Measurements from ENCODE around the gene C2orf78.
A peak's percentile ranks its signal among the peaks of the same experiment; 100 is the strongest.

The C2orf78 gene

DNA sequence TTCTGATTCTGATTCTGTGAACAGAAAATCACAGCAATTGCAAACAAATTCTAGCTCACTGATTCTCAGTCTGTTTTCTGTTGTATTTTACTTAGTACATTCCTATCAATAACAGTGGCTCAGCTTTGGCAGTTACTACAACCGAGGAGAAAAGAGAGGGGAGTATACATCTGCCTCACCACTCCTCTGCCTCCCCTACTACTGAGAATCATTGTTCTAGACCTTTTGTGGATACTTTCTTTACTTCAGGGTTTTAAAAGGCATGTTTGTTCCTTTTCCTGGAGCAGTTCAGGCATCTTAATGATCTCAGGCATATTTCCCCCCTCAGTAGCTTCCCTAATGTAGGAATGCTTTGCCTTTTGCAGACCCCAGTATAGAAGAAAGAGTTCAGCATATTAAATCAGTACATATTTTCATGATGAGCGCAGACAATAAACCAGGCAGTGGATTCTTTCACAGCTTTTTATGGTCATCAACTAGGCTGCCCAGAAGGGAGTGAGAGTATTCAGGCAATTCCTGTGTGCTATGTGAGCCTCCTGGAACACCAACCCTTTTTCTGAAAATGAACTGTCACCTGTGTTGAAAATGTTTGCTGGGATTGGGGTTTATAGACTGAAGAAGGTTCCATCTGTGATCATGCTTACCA lies 55.0 kb downstream of the C2orf78 start:
- no peak for DNase-seq

DNA sequence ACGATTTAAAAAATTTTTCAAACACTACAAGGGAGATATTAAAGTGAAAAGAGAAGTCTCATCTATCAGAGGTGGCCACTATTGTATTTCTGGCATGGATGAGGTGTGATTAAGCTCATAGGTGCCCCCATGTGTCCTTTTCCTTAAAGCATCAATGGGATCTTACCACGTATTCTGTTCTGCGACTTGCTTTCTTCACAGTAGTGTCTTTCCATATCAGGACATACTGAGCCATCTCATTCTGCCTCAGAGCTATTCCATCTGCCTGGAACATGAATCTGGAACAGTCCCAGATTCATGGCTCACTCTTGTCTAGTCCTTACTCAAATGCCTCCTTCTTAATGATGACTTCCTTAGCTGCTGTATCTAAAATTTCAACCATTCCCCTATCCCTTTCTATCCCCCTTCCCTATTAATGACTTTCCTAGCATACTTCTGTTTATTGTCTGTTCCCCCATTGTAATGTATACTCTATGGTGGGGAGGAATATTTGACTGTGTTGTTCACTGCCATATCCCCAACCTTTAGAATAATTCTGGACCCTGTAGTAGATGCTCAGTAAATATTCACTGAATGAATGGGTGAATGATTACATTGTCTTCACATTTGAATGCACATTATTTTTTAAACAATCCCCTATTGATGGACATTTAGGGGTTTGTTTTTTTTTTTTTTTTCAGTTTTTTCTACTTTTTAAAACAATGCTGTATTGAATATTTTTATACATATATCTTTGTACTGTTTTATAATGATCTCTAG lies 55.8 kb downstream of the C2orf78 start:
- DNase-seq = no peak

DNA sequence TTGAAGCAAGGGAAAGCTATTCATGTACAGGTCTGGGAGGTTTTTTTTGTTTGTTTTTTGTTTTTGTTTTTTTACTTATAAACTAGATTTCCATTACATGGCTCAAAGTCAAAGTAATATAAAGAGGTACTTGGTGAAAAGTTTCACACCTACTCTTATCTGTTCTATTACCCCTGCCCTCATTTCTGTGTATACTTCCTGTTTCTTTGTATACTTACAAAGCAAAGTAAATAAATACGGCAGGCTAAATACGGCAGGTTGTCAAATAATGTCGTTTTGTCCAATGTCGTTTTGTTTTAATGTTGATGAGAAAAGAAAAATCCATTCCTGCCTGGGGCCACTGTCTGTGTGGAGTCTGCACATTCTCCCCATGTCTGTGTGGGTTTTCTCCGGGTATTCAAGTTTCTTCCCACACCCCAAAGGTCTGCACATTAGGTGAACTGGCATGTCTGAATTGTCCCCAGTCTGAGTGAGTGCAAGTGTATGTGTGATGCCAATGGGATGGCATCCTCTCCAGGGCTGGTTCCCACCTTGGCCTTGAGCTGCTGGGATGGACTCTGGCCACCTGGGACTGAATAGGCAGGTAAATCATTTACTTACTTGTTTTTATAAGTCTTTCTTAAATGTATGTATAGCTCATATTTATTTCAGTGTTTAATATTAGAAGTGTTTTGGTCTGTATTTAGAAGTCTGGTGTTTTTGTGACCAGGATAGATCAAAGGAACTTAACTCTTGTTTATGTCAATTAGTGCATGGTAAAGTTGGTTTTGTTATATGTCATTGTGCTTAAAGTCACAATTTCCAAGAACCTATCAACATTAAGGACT lies 58.1 kb downstream of the C2orf78 start:
- DNase-seq = no peak

DNA sequence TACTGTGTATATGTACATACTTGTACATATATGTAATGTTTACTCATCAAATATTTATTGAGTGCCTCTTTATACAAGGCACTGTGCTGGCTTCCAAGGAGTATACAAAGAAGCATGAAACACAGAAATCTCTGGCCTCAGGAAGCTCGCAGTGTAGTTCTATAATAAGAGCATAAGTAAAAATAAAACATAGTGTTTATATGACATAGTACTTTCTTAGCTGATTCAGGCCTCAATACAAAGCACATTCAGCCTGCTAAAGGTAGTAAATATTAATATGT lies 58.7 kb downstream of the C2orf78 start:
- no peak for DNase-seq

- DNase-seq = no peak
These were observed 60.1 kb downstream of the C2orf78 start for GRCh38 chr2:73844087-73844486.

GRCh38 chr2:73850009-73850408 lies 66.0 kb downstream of the C2orf78 start:
- DNase-seq = no peak

DNA sequence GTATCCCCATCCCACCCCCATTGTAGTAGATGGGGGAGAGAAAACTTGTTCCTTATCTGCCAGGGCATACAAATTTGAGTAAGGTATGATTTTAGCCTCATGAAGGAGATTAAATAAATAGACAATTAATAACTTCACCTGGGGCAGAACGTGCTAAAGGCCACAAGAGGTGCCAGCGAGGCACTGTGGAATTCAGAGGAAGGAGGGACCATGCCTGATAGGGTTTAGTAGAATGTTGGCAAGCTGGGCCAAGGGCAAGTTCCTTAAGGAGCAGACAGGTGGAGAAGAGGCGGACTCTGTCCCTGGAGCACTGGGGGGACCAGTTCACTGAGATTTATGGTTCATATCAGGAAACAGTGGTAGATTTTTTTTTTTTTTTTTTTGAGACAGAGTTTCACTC lies 67.3 kb downstream of the C2orf78 start:
- peak in 1 of 6 experiments; percentile 4 for DNase-seq

- no peak for DNase-seq
These were observed 68.0 kb downstream of the C2orf78 start for GRCh38 chr2:73852020-73852419.

GRCh38 chr2:73855526-73855925 lies 71.5 kb downstream of the C2orf78 start:
- no peak for DNase-seq

- no peak for DNase-seq
These were observed 72.2 kb downstream of the C2orf78 start for GRCh38 chr2:73856214-73856613.

GRCh38 chr2:73859721-73860586 lies 76.0 kb downstream of the C2orf78 start:
- no peak for DNase-seq

DNA sequence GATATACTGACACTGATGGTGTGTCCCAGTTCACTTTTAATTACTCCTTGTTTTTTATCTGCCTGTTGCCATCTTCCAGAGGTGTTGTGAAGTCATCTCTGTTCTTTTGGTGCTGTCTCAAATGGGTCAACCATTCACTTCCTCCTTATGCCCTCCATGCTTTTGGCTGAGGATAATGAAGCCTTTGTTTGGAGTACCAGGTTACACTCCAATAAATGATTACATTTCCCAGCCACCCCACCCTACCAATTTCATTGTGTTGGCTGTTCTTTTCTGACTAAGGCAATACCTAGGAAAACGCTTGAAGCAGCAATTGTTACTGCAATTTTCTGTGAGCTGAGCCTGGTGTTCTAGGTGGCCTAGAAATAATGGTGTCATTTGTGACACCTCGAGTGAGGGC lies 79.0 kb downstream of the C2orf78 start:
- no peak for DNase-seq

All from stimulated activated naive CD4-positive, alpha-beta T cell (primary cell).